Lung (tissue), 12 donors: ENCODE results near the gene HPGDS. TPM values are rescaled to one million over a fixed set of nuclear protein-coding genes. Genes with fewer than 3 reads are reported as not detected.

Experiments used
- ATAC-seq: fragments of 200-7000 bp; cut with Tn5 transposase; one replicate; pipeline ENCODE4 v1.9.1; 2020; ENCODE audit warnings: moderate number of reproducible peaks; ENCODE audit not compliant: insufficient read depth, low FRiP score
- DNase-seq, 3 donors: peaks; one replicate each; pipeline ENCODE4 v3.0.0-alpha.2; 2013 to 2017
- H3K27ac ChIP-seq, 2 donors: one replicate each; pipeline ENCODE4 v1.5.1; 2013; ENCODE audit warnings: mild to moderate bottlenecking in 2 of 2, moderate library complexity in 2 of 2, control low read depth in 1 of 2, inconsistent platforms in 1 of 2, low read depth in 1 of 2, low read length in 1 of 2
- H3K27me3 ChIP-seq, 3 donors: one replicate each; pipeline ENCODE4 v1.5.1; 2013; ENCODE audit warnings: low read length in 2 of 3; ENCODE audit not compliant: control insufficient read depth in 3 of 3, insufficient read depth in 3 of 3
- H3K36me3 ChIP-seq, 4 donors: one replicate each; pipeline ENCODE4 v1.5.1; 2013; ENCODE audit warnings: low read length in 4 of 4, mild to moderate bottlenecking in 1 of 4, moderate library complexity in 1 of 4; ENCODE audit not compliant: control insufficient read depth in 4 of 4, insufficient read depth in 4 of 4
- H3K4me1 ChIP-seq, 5 donors: one replicate each; pipeline ENCODE4 v1.5.1; 2013; ENCODE audit warnings: low read length in 5 of 5, mild to moderate bottlenecking in 2 of 5, moderate library complexity in 1 of 5; ENCODE audit not compliant: control insufficient read depth in 5 of 5, insufficient read depth in 5 of 5
- H3K4me3 ChIP-seq: one replicate; pipeline ENCODE4 v1.5.1; 2013; ENCODE audit warnings: mild to moderate bottlenecking, control low read depth, moderate library complexity
- H3K9ac ChIP-seq, 2 donors: one replicate each; pipeline ENCODE4 v1.5.1; 2013; ENCODE audit warnings: low read length in 2 of 2, control low read depth in 1 of 2; ENCODE audit not compliant: insufficient read depth in 1 of 2
- H3K9me3 ChIP-seq, 4 donors: one replicate each; pipeline ENCODE4 v1.5.1; 2013; ENCODE audit warnings: low read length in 3 of 4, mild to moderate bottlenecking in 1 of 4, moderate library complexity in 1 of 4; ENCODE audit not compliant: control insufficient read depth in 4 of 4, insufficient read depth in 3 of 4
- CTCF ChIP-seq: IDR thresholded peaks from 2 replicates; pipeline ENCODE4 v1.5.1; 2012; ENCODE audit warnings: mild to moderate bottlenecking; ENCODE audit errors: control extremely low read depth, extremely low read depth
- WGBS, 2 donors: extraction: QIAGEN DNeasy Blood & Tissue Kit; methylation state at CpG; one replicate each; pipeline ENCODE4 v1.1.7; 2013; 5-methylcytosine and 5-hydroxymethylcytosine counted together
- polyA plus RNA-seq, 2 donors: library from polyadenylated mRNA; stranded (reverse); fragments of 200-250 nt; gene quantifications; one replicate each; pipeline ENCODE4 v1.2.1, GENCODE V29; 2013
- total RNA-seq, 2 donors: library from RNA; depleted of rRNA in 1 of 2; stranded (reverse); fragments of >200 nt in 1 of 2; gene quantifications; one replicate each; pipeline ENCODE4 v1.2.1, GENCODE V29; 2014 to 2021
- donor health status: control.
- donor health status: control.
- donor health status: Bipolar disorder and iron deficiency.
- donor health status: healthy.
- donor health status: DM: yes; HTN: yes; CAD: no.

HPGDS gene
- total and polyA plus RNA-seq, 4 donors: 0.65 to 7.0 (median 2.3) TPM

DNA sequence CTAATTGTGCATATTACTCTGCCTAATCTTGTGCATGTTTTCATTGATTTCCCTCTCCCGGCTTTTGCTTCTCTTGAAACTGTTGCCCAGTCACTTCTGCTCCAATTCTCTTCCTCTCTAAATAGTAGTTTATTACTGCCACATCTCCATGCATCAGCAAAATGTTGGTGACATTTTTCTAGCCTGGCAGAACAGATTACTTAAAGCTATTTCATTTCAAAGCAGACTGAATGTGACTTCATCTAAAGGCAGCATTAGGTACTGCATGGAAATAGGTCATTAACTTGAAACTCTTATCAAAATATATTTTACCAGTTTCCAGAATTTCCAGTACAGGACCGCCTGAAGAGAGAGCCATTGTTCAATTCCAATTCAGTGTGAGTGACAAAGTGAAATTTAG is 52.4 kb downstream of the HPGDS start:
- Histone ChIP-seq H3K9me3 (no peaks in the 10 kb centered on the region), H3K4me3 (no peak overlapping the region), H3K4me1 (no peaks in the 10 kb centered on the region), H3K27ac (no peak overlapping the region), H3K36me3 (peaks cover 3 to 8% (median 5%) of the 10 kb centered on the region in 4 donors), H3K9ac (no peak overlapping the region), H3K27me3 (no peaks in the 10 kb centered on the region)
- no peak for ATAC-seq
- no peak for TF ChIP-seq CTCF
- WGBS, 2 donors: 94 to 99% methylated on average over 2 of the region's 2 CpGs
- DNase-seq: no peak

GRCh38 chr4:94285666-94286065 is 57.0 kb downstream of the HPGDS start:
- 97 to 98% methylated on average over 4 of the region's 4 CpGs for WGBS, 2 donors
- Histone ChIP-seq H3K9ac (no peak overlapping the region), H3K27ac (no peak overlapping the region), H3K4me3 (no peak overlapping the region), H3K36me3 (peaks cover 6 to 33% (median 19%) of the 10 kb centered on the region in 4 donors), H3K27me3 (no peaks in the 10 kb centered on the region), H3K4me1 (no peaks in the 10 kb centered on the region), H3K9me3 (no peaks in the 10 kb centered on the region)
- DNase-seq: peak in 1 of 3 donors; percentile 10
- no peak for TF ChIP-seq CTCF
- no peak for ATAC-seq

DNA sequence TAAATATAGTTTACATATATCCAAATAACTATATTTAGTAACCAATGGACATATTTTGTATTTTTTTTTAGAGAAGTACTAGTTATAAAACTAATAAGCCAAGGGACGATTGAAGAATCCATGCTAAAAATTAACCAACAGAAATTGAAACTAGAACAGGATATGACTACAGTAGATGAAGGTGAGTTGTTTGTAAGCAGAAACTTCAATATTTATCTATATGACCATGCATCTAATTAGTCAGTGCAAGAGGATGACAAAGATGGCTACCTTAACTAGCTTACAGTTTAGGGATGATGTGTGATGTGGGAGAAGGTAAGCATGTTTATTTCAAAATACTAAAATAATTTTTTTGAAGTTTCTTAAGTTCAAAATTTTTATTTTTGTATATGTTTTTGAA is 57.7 kb downstream of the HPGDS start:
- H3K36me3 ChIP-seq: peaks cover 6 to 34% (median 21%) of the 10 kb centered on the region in 4 donors
- DNase-seq (no peak), ATAC-seq (no peak)
- 86 to 92% methylated on average over 1 of the region's 1 CpG for WGBS, 2 donors
- no peaks in the 10 kb centered on the region for H3K27me3 ChIP-seq
- no peaks in the 10 kb centered on the region for H3K4me1 ChIP-seq
- H3K9me3 ChIP-seq: no peaks in the 10 kb centered on the region
- no peak for TF ChIP-seq CTCF
- no peak overlapping the region for H3K9ac ChIP-seq
- no peak overlapping the region for H3K27ac ChIP-seq
- H3K4me3 ChIP-seq: no peak overlapping the region

DNA sequence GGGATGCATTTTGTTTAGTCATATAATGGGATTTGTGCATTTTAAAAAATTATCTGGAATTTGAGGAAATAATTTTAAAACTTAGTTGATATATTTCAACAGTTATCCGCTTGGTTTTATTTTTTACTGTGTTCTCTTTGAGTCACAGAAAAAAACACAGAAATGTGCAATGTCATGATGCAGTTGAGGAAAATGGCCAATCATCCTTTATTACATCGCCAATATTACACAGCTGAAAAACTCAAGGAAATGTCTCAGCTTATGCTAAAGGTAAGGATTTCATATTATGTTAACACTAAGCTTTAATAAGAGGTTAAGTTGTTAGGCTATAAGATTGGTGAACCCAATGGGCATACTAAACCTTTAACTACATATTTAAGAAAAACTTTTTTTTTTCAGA is 63.9 kb downstream of the HPGDS start:
- peaks cover 6 to 50% (median 32%) of the 10 kb centered on the region in 4 donors for H3K36me3 ChIP-seq

More for the DNA sequence above, 63.9 kb downstream of the HPGDS start:
- DNase-seq (no peak), ATAC-seq (no peak)
- Histone ChIP-seq H3K9ac (no peak overlapping the region), H3K27ac (no peak overlapping the region), H3K4me3 (no peak overlapping the region), H3K9me3 (no peaks in the 10 kb centered on the region), H3K4me1 (peaks cover 0 to 17% (median 0%) of the 10 kb centered on the region in 5 donors), H3K27me3 (no peaks in the 10 kb centered on the region)
- WGBS, 2 donors: 86 to 96% methylated on average over 2 of the region's 2 CpGs
- TF ChIP-seq CTCF: no peak
